Loucy (cell line): ENCODE measurements around the gene FOXP1.

ENCODE experiments used
- H2AFZ ChIP-seq: fragments of 200-600 bp; sonication (generic); 2 replicates; pipeline ENCODE4 v1.6.0; 2016; ENCODE audit warnings: antibody characterized with exemption, mild to moderate bottlenecking, low read length, moderate library complexity
- H3F3A ChIP-seq: fragments of 200-600 bp; 2 replicates; pipeline ENCODE4 v1.6.0; 2016; ENCODE audit warnings: antibody characterized with exemption, low read depth, mild to moderate bottlenecking
- H3K27me3 ChIP-seq: fragments of 200-600 bp; sonication (generic); 2 replicates; pipeline ENCODE4 v1.6.1; 2014; ENCODE audit warnings: low read length, mild to moderate bottlenecking; ENCODE audit not compliant: insufficient read depth, poor library complexity, severe bottlenecking
- H3K36me3 ChIP-seq: fragments of 200-600 bp; sonication (generic); 2 replicates; pipeline ENCODE4 v1.6.1; 2016; ENCODE audit warnings: low read length; ENCODE audit not compliant: insufficient read depth
- H3K4me1 ChIP-seq: fragments of 200-600 bp; sonication (generic); 2 replicates; pipeline ENCODE4 v1.5.1; 2014; ENCODE audit warnings: low read length, mild to moderate bottlenecking; ENCODE audit not compliant: insufficient read depth, poor library complexity, severe bottlenecking
- H3K4me2 ChIP-seq: fragments of 200-600 bp; sonication (generic); 2 replicates; pipeline ENCODE4 v1.6.0; 2014; ENCODE audit warnings: antibody characterized with exemption, low read length, low read depth, mild to moderate bottlenecking; ENCODE audit not compliant: poor library complexity, severe bottlenecking
- H3K4me3 ChIP-seq: fragments of 200-600 bp; sonication (generic); 2 replicates; pipeline ENCODE4 v1.5.1; 2014; ENCODE audit warnings: low read length, mild to moderate bottlenecking, mixed read lengths; ENCODE audit not compliant: poor library complexity, severe bottlenecking
- H3K79me2 ChIP-seq: fragments of 200-600 bp; sonication (generic); 2 replicates; pipeline ENCODE4 v1.6.1; 2014; ENCODE audit warnings: low read length; ENCODE audit not compliant: insufficient read depth
- H3K9ac ChIP-seq: fragments of 200-600 bp; sonication (generic); 2 replicates; pipeline ENCODE4 v1.6.0; 2014; ENCODE audit warnings: mild to moderate bottlenecking, low read depth, low read length, moderate library complexity; ENCODE audit not compliant: poor library complexity, severe bottlenecking
- H3K9me2 ChIP-seq: fragments of 200-600 bp; sonication (generic); replicated peaks from 2 replicates; pipeline ENCODE4 v1.6.1; 2016; ENCODE audit warnings: low read depth, low read length, mixed read lengths
- H3K9me3 ChIP-seq: fragments of 200-600 bp; sonication (generic); 2 replicates; pipeline ENCODE4 v1.6.1; 2014; ENCODE audit warnings: mild to moderate bottlenecking, antibody characterized with exemption, low read length, low read depth; ENCODE audit not compliant: insufficient read depth
- H4K20me1 ChIP-seq: fragments of 200-600 bp; sonication (generic); 2 replicates; pipeline ENCODE4 v1.6.0; 2014; ENCODE audit warnings: antibody characterized with exemption, low read length, mild to moderate bottlenecking; ENCODE audit not compliant: insufficient read depth, poor library complexity, severe bottlenecking
- CTCF ChIP-seq: fragments of 200-600 bp; sonication (generic); conservative IDR thresholded peaks from 2 replicates; pipeline ENCODE4 v1.5.1; 2014; ENCODE audit warnings: mild to moderate bottlenecking, antibody characterized with exemption, low read length
- EZH2phosphoT487 ChIP-seq: fragments of 200-600 bp; IDR thresholded peaks from 2 replicates; pipeline ENCODE4 v1.6.1; 2018; ENCODE audit warnings: antibody characterized with exemption, mild to moderate bottlenecking, moderate library complexity, borderline replicate concordance

Gene FOXP1

GRCh38 chr3:71075494-71075893 is 508.0 kb downstream of the FOXP1 start:
- no peak overlapping the region for H3K4me2 ChIP-seq
- no peaks in the 10 kb centered on the region for H3K9me3 ChIP-seq
- no peaks in the 10 kb centered on the region for H3F3A ChIP-seq
- H4K20me1 ChIP-seq: no peaks in the 10 kb centered on the region
- TF ChIP-seq EZH2phosphoT487 (no peak), CTCF (no peak)
- no peak overlapping the region for H3K4me3 ChIP-seq
- peaks cover 12% of the 10 kb centered on the region; the same call in 1 of the 2 replicates for H3K79me2 ChIP-seq
- no peaks in the 10 kb centered on the region for H3K27me3 ChIP-seq
- no peak overlapping the region for H3K9ac ChIP-seq
- no peak overlapping the region for H2AFZ ChIP-seq
- no peaks in the 10 kb centered on the region for H3K9me2 ChIP-seq
- H3K4me1 ChIP-seq: peaks cover 27% of the 10 kb centered on the region
- H3K36me3 ChIP-seq: no peaks in the 10 kb centered on the region

DNA sequence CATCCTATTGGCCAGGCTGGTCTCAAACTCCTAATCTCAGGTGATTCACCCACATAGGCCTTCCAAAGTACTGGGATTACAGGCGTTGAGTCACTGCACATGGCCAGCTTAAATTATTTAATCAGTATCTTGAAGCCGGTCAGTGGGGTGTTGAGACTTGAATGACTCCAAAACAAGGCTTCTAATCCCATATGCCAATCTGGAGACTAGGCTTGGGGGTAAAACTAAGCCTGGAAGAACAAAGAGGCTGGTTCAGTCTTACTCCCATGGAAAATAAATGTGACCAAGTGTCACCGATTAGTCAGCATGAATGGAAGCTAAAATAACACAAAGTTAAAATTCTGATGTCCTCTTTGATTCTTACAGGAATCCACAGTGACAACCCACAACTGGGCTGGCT is 509.1 kb downstream of the FOXP1 start:
- H3K36me3 ChIP-seq: no peaks in the 10 kb centered on the region
- H3K9me3 ChIP-seq: no peaks in the 10 kb centered on the region
- no peak overlapping the region for H3K4me3 ChIP-seq
- H4K20me1 ChIP-seq: no peaks in the 10 kb centered on the region
- H3K9ac ChIP-seq: no peak overlapping the region
- peaks cover 27% of the 10 kb centered on the region for H3K4me1 ChIP-seq
- no peak overlapping the region for H3K4me2 ChIP-seq
- H3F3A ChIP-seq: no peaks in the 10 kb centered on the region
- TF ChIP-seq EZH2phosphoT487 (no peak), CTCF (no peak)
- no peaks in the 10 kb centered on the region for H3K9me2 ChIP-seq
- H3K79me2 ChIP-seq: peaks cover 17% of the 10 kb centered on the region; the same call in 1 of the 2 replicates
- H2AFZ ChIP-seq: no peak overlapping the region
- H3K27me3 ChIP-seq: no peaks in the 10 kb centered on the region

DNA sequence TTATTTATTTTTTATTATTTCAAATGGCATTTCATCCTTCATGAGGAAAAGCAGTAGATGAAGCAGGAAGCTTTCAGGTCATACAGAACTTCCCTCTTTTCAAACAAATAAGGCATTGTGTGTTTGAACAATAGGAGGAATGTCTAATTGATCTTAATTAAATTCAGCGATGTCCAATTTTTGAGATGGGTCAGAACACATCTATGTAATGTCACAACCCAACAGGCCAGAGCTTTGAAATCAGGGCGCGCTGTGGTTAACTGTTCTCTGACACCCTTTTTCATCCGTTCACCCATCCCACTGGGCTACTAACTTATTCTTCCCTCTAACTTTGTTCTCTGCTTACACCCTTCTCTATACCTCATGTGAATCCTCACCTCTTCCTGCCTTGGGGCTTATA is 510.5 kb downstream of the FOXP1 start:
- Histone ChIP-seq H3K79me2 (peaks cover 24% of the 10 kb centered on the region; the same call in 1 of the 2 replicates), H3K4me3 (no peak overlapping the region), H3K36me3 (no peaks in the 10 kb centered on the region), H3K9ac (no peak overlapping the region), H3K4me2 (no peak overlapping the region), H3K9me2 (no peaks in the 10 kb centered on the region), H3K27me3 (no peaks in the 10 kb centered on the region), H3K9me3 (no peaks in the 10 kb centered on the region), H2AFZ (no peak overlapping the region), H3K4me1 (peaks cover 26% of the 10 kb centered on the region), H4K20me1 (no peaks in the 10 kb centered on the region), H3F3A (no peaks in the 10 kb centered on the region)
- no peak for TF ChIP-seq CTCF
- TF ChIP-seq EZH2phosphoT487: no peak
